Activated CD4-positive, alpha-beta T cell treated with anti-CD3 and anti-CD28 coated beads, Interleukin-2, amount 10 ng/mL, durations not matched to agents 24 days and 14 days (primary cell): ENCODE measurements around the gene TSC22D2. TPM values are rescaled to one million over a fixed set of nuclear protein-coding genes. Genes with fewer than 3 reads are reported as not detected.
"Not testable (repeated sequence)": the region's sequence is repeated elsewhere in the genome, so short reads cannot be mapped to it uniquely, and the experiment has no call there.

ENCODE experiments used
- DNase-seq: peaks from one replicate; pipeline ENCODE4 v3.0.0; 2022
- H3K27ac Mint-ChIP-seq: one replicate; pipeline ENCODE4 v1.8.0; 2022; ENCODE audit warnings: mild to moderate bottlenecking, mixed read lengths
- H3K27me3 Mint-ChIP-seq: one replicate; pipeline ENCODE4 v1.8.0; 2022; ENCODE audit warnings: mixed read lengths
- H3K36me3 Mint-ChIP-seq: one replicate; pipeline ENCODE4 v1.8.0; 2022; ENCODE audit warnings: low read depth, mild to moderate bottlenecking, mixed read lengths
- H3K4me1 Mint-ChIP-seq: one replicate; pipeline ENCODE4 v1.8.0; 2021; ENCODE audit warnings: mixed read lengths
- H3K4me3 Mint-ChIP-seq: one replicate; pipeline ENCODE4 v1.8.0; 2022; ENCODE audit warnings: mild to moderate bottlenecking, moderate library complexity, mixed read lengths
- H3K9me3 Mint-ChIP-seq: one replicate; pipeline ENCODE4 v1.8.0; 2021; ENCODE audit warnings: mixed read lengths
- intact Hi-C: fragments of 100-400 bp; cut with micrococcal nuclease; formaldehyde crosslinking; loops from one replicate; pipeline ENCODE4 v1.15.1; 2023
- total RNA-seq: library from RNA; stranded (reverse); gene quantifications from 2 replicates; pipeline ENCODE4 v1.2.3, GENCODE V29; 2022

TSC22D2 gene
- total RNA-seq, 1 donor from 2014 or later: 16.4 TPM

DNA sequence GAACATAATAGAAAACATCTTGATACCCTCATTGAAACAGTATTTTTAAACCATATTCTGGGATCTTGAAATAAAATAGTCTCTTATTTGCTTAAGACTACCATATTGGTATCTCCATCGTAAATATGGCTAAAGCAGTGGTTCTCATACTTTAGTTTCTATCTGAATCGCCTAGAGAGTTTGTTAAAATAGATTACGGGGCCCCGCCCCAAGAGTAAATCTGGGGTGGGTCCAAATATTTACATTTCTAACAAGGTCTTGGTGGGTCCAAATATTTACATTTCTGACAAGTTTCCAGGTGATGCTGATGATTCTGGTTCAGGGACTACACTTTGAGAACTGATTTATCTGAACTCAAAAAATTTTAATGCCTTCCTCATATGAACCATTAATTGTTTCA lies 45.3 kb downstream of the TSC22D2 start:
- H3K27ac Mint-ChIP-seq: no peak overlapping the region
- intact Hi-C loops: no loop called here
- no peak overlapping the region for H3K4me3 Mint-ChIP-seq
- peaks cover 8% of the 10 kb centered on the region for H3K4me1 Mint-ChIP-seq
- peaks cover 11% of the 10 kb centered on the region for H3K36me3 Mint-ChIP-seq
- no peak for DNase-seq
- H3K27me3 Mint-ChIP-seq: no peaks in the 10 kb centered on the region
- no peaks in the 10 kb centered on the region for H3K9me3 Mint-ChIP-seq

DNA sequence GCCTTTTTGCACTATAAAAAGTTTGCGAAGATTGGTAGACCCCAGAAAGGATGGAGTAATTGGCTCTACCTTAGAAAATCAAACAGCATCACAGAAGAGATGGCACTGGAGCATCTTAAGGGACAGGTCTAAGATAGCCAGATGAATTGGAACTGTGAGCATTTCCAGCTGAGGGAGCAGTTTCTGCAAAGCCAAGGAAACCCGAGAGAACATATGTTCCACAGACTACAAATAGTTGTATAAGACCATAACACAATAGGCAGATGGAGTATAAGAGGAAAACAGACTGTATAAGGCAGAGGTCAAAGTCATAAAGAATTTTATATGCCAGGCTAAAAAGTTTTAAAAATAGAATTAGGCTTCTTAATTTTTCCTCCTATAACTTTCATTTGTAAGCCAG lies 46.0 kb downstream of the TSC22D2 start:
- H3K4me1 Mint-ChIP-seq: peaks cover 7% of the 10 kb centered on the region
- no peak overlapping the region for H3K27ac Mint-ChIP-seq
- DNase-seq: no peak
- H3K9me3 Mint-ChIP-seq: no peaks in the 10 kb centered on the region
- intact Hi-C loops: no loop called here
- peaks cover 15% of the 10 kb centered on the region for H3K36me3 Mint-ChIP-seq
- no peak overlapping the region for H3K4me3 Mint-ChIP-seq
- H3K27me3 Mint-ChIP-seq: no peaks in the 10 kb centered on the region

DNA sequence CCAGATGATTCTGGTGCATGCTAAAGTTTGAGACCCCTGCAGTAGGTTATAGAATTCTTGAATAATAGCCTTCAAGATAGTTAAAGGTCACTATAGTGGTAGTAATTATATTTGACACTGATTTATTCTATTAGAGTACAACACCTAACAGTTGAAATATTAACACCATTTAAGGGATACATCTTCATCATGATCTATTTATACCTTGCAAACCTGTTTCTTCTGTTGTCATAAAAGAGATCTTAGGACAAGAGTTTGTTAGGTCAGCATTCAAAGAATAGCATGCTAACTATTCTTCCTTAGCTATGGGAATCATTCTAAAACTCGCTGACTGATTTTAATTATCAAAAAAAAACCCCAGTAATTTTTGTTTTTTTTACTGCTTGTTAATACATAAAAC lies 46.5 kb downstream of the TSC22D2 start:
- Mint-ChIP-seq H3K27me3 (no peaks in the 10 kb centered on the region), H3K27ac (no peak overlapping the region), H3K4me3 (no peak overlapping the region), H3K36me3 (peaks cover 16% of the 10 kb centered on the region), H3K4me1 (peaks cover 4% of the 10 kb centered on the region), H3K9me3 (no peaks in the 10 kb centered on the region)
- no peak for DNase-seq
- intact Hi-C loops: no loop called here

DNA sequence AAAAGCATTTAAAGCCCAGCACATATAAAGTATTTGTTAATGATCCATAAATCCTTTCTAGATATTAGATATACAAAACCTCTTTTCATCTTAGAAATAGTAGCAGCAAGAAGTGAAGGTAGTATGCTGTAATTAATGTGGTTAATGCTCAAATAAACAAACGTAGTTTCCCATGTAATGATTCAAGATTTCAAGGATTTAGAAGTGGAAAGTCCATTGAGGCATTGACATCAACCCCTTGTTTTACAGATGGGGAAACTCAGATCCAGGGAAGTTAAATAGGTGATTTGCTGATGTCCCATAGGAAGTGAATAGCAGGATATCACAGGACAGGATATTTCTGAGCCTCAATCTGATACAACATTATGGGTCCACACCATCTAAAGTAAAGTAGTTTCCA lies 47.2 kb downstream of the TSC22D2 start:
- H3K36me3 Mint-ChIP-seq: peaks cover 17% of the 10 kb centered on the region
- peaks cover 4% of the 10 kb centered on the region for H3K4me1 Mint-ChIP-seq
- H3K9me3 Mint-ChIP-seq: no peaks in the 10 kb centered on the region
- no peak for DNase-seq
- H3K4me3 Mint-ChIP-seq: no peak overlapping the region
- no peaks in the 10 kb centered on the region for H3K27me3 Mint-ChIP-seq
- intact Hi-C loops: no loop called here
- H3K27ac Mint-ChIP-seq: no peak overlapping the region

DNA sequence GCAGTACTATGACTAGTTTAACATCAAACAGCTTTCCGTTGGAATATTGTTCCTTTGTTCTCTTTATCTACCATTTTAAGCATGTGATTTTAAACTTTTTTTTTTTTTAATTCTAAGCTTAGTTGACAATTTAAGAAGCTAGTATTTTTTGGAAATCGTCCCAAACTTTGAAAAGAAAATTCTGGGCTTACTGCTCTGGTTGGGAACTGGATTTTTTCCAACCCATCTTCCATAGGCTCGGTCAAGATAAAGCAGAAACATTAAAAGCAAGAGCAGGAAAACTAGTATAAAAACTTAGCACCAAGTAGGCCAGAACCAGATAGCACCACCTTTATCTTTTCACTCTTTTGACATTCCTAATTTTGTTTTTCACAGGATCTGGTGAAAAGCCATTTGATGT lies 49.9 kb downstream of the TSC22D2 start:
- DNase-seq: no peak
- Mint-ChIP-seq H3K36me3 (peaks cover 17% of the 10 kb centered on the region), H3K4me3 (no peak overlapping the region), H3K9me3 (no peaks in the 10 kb centered on the region), H3K4me1 (no peaks in the 10 kb centered on the region), H3K27ac (no peak overlapping the region), H3K27me3 (no peaks in the 10 kb centered on the region)
- intact Hi-C loops: no loop called here

DNA sequence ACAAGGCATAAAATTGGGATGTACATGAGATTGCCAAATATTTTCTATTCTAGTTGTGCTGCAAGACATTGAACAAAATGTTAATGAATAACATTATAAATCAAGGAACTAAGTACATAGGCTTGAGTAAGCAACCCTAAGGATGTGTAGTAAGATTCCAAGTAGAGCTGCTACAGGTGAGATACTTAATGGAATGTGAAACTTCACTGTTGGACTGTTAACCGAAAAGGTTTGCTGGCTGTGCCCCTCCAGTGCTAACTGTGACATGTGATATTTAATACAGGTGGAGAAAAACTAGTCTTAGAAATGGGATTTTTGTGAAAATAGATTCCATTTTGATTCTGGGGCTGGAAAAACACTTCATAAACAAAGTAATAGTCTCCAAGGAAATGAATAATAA lies 52.4 kb downstream of the TSC22D2 start:
- no peak overlapping the region for H3K4me3 Mint-ChIP-seq

DNA sequence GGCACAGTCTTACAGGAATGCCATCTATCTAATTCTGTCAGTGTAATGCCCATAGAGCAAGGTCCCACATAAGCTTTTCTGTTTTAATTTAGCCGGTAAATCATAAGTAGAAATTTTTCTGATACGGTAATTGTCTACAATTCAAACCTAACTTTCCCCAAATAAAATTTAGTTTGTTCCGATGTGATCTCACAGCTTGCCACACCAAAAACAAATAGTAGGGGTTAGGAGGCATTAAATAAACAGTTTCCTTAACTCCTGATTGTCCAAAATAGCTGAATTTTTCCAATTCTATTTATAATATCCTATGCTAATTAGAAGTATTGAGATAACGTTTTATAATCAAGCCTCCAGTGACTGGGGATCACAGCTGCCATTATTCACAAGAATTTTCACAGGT lies 53.3 kb downstream of the TSC22D2 start:
- Mint-ChIP-seq H3K27me3 (no peaks in the 10 kb centered on the region), H3K9me3 (no peaks in the 10 kb centered on the region)

More for the DNA sequence above, 52.4 kb downstream of the TSC22D2 start:
- Mint-ChIP-seq H3K27ac (no peak overlapping the region), H3K27me3 (no peaks in the 10 kb centered on the region), H3K36me3 (peaks cover 17% of the 10 kb centered on the region), H3K4me1 (no peaks in the 10 kb centered on the region), H3K9me3 (no peaks in the 10 kb centered on the region)
- DNase-seq: no peak
- intact Hi-C loops: no loop called here

DNA sequence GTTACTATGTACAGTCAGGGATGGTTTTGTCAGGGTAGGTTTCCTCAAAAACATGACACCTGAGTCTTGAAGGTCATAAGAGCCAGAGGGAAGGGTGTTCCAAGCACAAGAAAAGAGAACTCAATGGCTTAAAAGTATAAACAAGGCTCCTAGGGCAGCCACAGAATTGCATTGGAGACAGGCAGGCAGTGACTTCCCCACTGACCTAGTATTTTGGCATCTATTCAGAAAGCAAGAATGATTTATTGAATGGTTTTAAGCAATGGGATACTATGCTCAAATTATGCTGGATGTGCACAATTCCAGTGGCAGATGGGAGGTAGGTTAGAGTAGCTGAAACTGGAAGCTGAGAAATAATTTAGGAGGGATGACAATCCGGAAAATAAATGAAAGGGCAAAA lies 54.0 kb downstream of the TSC22D2 start:
- Mint-ChIP-seq H3K27me3 (no peaks in the 10 kb centered on the region), H3K9me3 (no peaks in the 10 kb centered on the region), H3K4me1 (no peaks in the 10 kb centered on the region), H3K4me3 (no peak overlapping the region), H3K27ac (no peak overlapping the region), H3K36me3 (peaks cover 17% of the 10 kb centered on the region)
- DNase-seq: no peak
- intact Hi-C loops: no loop called here

More for the DNA sequence above, 53.3 kb downstream of the TSC22D2 start:
- H3K27ac Mint-ChIP-seq: no peak overlapping the region
- H3K4me3 Mint-ChIP-seq: no peak overlapping the region
- no peak for DNase-seq
- intact Hi-C loops: no loop called here
- no peaks in the 10 kb centered on the region for H3K4me1 Mint-ChIP-seq
- H3K36me3 Mint-ChIP-seq: peaks cover 17% of the 10 kb centered on the region

DNA sequence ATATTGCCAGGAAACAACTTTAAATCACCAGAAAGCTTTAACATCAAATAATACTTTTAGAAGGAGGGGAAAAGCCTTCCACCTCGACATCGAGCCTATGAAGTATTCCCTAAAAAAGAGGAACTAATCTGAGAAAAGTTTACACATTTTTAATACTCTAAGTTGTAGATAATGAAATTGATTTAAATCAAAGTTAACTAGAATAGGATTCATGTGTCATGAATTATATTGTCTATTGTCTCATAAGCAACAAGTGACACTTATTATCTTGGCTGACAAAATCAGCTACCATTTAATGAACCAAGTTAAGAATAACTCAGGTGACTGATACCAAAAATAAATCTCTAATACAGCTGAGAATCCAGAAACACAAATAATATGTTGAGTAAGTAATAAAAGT lies 56.6 kb downstream of the TSC22D2 start:
- intact Hi-C loops: no loop called here
- Mint-ChIP-seq H3K4me1 (no peaks in the 10 kb centered on the region), H3K4me3 (no peak overlapping the region)

DNA sequence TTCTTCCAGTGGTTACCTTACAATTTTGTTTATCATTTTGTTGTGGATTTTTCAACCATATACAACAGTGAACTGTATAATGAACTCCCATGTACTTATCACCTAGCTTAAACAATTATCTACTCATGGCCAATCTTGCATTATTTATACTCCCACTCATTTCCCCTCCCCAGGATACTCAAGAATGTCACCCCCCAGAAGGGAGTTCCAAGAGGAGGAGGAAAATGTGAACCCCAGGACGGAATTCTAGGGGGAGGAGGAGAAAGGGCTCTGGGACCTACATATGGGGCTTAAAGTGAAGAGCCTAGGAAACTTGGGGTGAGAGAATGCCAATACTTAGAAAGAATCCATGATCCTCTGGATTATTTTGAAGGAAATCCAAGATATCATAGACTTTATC lies 59.3 kb downstream of the TSC22D2 start:
- intact Hi-C loops: no loop called here
- H3K36me3 Mint-ChIP-seq: no peaks in the 10 kb centered on the region
- no peaks in the 10 kb centered on the region for H3K4me1 Mint-ChIP-seq
- H3K9me3 Mint-ChIP-seq: no peaks in the 10 kb centered on the region
- no peak overlapping the region for H3K27ac Mint-ChIP-seq
- no peak overlapping the region for H3K4me3 Mint-ChIP-seq
- H3K27me3 Mint-ChIP-seq: no peaks in the 10 kb centered on the region
- DNase-seq: no peak

More for the DNA sequence above, 56.6 kb downstream of the TSC22D2 start:
- H3K27ac Mint-ChIP-seq: no peak overlapping the region
- DNase-seq: no peak
- H3K9me3 Mint-ChIP-seq: no peaks in the 10 kb centered on the region
- H3K36me3 Mint-ChIP-seq: peaks cover 3% of the 10 kb centered on the region
- H3K27me3 Mint-ChIP-seq: no peaks in the 10 kb centered on the region

DNA sequence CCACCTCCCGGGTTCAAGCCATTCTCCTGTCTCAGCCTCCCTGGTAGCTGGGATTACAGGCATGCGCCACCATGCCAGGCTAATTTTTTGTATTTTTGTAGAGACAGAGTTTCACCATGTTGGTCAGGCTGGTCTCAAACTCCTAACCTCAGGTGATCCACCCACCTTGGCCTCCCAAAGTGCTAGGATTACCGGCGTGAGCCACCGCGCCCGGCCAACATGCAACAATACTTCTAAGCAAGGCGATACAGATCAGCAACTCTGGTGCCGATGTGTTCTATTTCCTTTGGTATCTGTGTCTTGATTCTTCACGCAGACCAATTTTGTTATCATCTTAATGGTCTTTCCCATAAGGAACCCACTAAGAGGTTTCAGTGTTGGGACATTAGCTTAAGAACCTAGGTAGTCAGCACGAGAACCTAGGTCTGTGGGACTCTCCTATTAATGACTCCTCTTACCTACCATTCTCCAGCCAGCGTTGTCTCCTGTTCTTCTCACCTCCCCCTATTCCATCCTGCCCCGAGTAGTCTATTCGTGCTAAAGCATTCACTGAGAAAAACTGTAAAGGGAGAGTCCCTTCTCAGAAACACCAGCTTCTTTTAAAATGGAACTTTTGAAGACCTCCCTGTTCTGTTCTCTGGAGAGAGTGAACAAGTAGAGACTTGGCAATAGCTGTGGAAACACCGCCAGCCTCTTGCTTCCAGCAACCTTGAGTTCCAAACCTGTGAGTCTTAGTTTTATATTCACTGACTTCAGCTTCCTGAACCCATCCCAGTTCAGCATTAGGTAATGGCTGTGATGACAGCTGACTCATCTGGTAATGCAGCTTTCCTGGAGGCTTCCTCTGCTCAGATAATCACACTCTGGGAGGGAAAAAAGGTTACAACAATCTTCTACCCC lies 61.2 kb downstream of the TSC22D2 start:
- H3K4me3 Mint-ChIP-seq: no peak overlapping the region
- H3K4me1 Mint-ChIP-seq: no peaks in the 10 kb centered on the region
- intact Hi-C loops: no loop called here
- no peak for DNase-seq
- H3K36me3 Mint-ChIP-seq: no peaks in the 10 kb centered on the region
- no peaks in the 10 kb centered on the region for H3K9me3 Mint-ChIP-seq
- H3K27ac Mint-ChIP-seq: no peak overlapping the region
- no peaks in the 10 kb centered on the region for H3K27me3 Mint-ChIP-seq

DNA sequence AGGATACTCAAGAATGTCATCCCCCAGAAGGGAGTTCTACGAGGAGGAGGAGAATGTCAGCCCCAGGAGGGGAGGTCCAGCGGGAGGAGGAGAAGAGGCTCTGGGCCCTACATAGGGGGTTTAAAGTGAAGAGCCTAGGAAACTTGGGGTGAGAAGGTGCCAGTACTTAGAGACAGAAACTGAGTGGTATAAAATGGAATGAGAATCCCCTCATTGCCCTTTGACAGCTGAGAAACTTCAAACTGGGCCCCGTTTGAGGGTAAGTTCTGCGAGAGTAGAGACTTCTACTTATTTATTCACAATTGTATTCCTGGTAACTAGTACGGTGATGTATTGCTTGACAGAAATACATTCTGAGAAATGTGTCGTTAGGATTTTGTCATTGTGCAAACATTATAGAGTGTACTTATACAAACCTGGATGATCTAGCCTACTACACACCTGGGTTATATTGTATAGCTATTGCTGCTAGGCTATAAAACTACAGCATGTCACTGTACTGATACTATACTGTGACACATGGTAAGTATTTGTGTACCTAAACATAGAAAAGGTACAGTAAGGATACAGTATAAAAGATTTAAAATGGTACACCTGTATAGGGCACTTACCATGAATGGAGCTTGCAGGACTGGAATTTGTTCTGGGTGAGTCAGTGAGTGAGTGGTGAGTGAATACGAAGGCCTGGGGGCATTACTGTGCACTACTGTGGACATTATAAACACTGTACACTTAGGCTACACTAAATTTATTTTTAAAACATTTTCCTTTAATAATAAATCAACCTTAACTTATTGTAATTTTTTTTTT lies 62.0 kb downstream of the TSC22D2 start:
- H3K27ac Mint-ChIP-seq: no peak overlapping the region
- no peaks in the 10 kb centered on the region for H3K9me3 Mint-ChIP-seq
- no peak overlapping the region for H3K4me3 Mint-ChIP-seq
- no peaks in the 10 kb centered on the region for H3K4me1 Mint-ChIP-seq
- H3K27me3 Mint-ChIP-seq: no peaks in the 10 kb centered on the region
- no peaks in the 10 kb centered on the region for H3K36me3 Mint-ChIP-seq
- DNase-seq: no peak
- intact Hi-C loops: no loop called here

DNA sequence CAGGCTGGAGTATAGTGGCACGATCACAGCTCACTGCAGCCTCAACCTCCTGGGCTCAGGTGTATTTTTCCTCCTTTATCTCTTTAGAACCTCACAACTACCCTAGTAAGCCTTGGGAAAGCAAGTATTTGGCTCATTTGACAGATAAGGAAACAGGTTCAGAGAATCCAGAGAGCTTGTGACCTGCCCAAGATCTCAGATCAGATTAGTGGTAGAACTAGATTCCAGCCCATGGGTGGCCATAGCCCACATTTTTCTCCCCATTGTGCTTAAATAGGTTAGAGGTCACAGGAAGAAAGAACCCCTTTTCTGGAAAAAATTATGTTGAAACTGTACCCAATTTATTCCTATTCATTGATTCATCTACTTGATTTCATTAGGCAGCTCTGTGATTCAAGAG lies 64.3 kb downstream of the TSC22D2 start:
- intact Hi-C loops: no loop called here
- Mint-ChIP-seq H3K4me3 (no peak overlapping the region), H3K36me3 (no peaks in the 10 kb centered on the region), H3K9me3 (no peaks in the 10 kb centered on the region), H3K27me3 (peaks cover 2% of the 10 kb centered on the region), H3K27ac (no peak overlapping the region), H3K4me1 (no peaks in the 10 kb centered on the region)
- no peak for DNase-seq

DNA sequence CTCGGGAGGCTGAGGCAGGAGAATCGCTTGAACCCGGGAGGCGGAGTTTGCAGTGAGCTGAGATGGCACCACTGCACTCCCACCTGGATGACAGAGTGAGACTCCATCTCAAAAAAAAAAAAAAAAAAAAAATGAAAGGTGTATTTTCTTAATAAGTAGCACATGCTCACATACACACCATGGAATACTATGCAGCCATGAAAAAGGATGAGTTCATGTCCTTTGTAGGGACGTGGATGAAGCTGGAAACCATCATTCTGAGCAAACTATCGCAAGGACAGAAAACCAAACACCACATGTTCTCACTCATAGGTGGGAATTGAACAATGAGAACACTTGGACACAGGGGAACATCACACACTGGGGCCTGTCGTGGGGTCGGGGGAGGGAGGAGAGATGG lies 65.1 kb downstream of the TSC22D2 start:
- intact Hi-C loops, H3K4me3 Mint-ChIP-seq, H3K27ac Mint-ChIP-seq, H3K9me3 Mint-ChIP-seq, H3K36me3 Mint-ChIP-seq, DNase-seq, H3K4me1 Mint-ChIP-seq, H3K27me3 Mint-ChIP-seq: not testable (repeated sequence)
